Breast epithelium (tissue), 4 donors: Measurements from ENCODE around the gene LCE1A. TPM values are rescaled to one million over a fixed set of nuclear protein-coding genes. Genes with fewer than 3 reads are reported as not detected.

Experiments used
- DNase-seq, 2 donors: peaks; one replicate each; pipeline ENCODE4 v3.0.0-alpha.2; 2019; ENCODE audit warnings: low spot score in 2 of 2
- H3K27ac ChIP-seq, 2 donors: fragments of 200-600 bp; sonication (generic) in 1 of 2; one replicate each; pipeline ENCODE4 v1.5.1; 2016 to 2019; ENCODE audit warnings: mild to moderate bottlenecking in 1 of 2
- H3K27me3 ChIP-seq, 2 donors: fragments of 200-600 bp; sonication (generic) in 1 of 2; one replicate each; pipeline versions ENCODE4 v1.5.1 to v1.6.0; 2017 to 2019; ENCODE audit warnings: control low read depth in 1 of 2, mild to moderate bottlenecking in 1 of 2
- H3K36me3 ChIP-seq: fragments of 200-600 bp; one replicate; pipeline ENCODE4 v1.5.1; 2019
- H3K4me1 ChIP-seq, 2 donors: fragments of 200-600 bp; sonication (generic); one replicate each; pipeline ENCODE4 v1.5.1; 2016 to 2019; ENCODE audit warnings: control low read depth in 1 of 2
- H3K4me3 ChIP-seq, 3 donors: fragments of 200-600 bp; sonication (generic); 1 replicate in 2 of 3; 2 replicates in 1 of 3; pipeline ENCODE4 v1.5.1; 2016 to 2019; ENCODE audit warnings: mild to moderate bottlenecking in 3 of 3, moderate library complexity in 2 of 3
- H3K9me3 ChIP-seq, 2 donors: fragments of 200-600 bp; sonication (generic) in 1 of 2; one replicate each; pipeline ENCODE4 v1.5.1; 2016 to 2019; ENCODE audit warnings: control low read depth in 1 of 2
- CTCF ChIP-seq, 3 donors: fragments of 450-650 bp; IDR thresholded peaks; one replicate each; pipeline ENCODE4 v1.5.1; 2016 to 2017; ENCODE audit warnings: antibody characterized with exemption in 3 of 3, mild to moderate bottlenecking in 3 of 3, moderate library complexity in 3 of 3
- POLR2A ChIP-seq: fragments of 450-650 bp; IDR thresholded peaks from one replicate; pipeline ENCODE4 v1.6.1; 2016; ENCODE audit warnings: antibody characterized with exemption, mild to moderate bottlenecking, moderate library complexity
- POLR2AphosphoS5 ChIP-seq, 3 donors: sonication (generic); formaldehyde crosslinking; IDR thresholded peaks; one replicate each; pipeline ENCODE4 v1.6.1; 2017; ENCODE audit warnings: antibody characterized with exemption in 3 of 3
- intact Hi-C: fragments of 100-400 bp; cut with DNase I; formaldehyde crosslinking; loops from one replicate; pipeline ENCODE4 v1.15.1; 2023; ENCODE audit warnings: low total_unique reads
- total RNA-seq, 3 donors: library from RNA; depleted of rRNA; stranded (reverse); fragments of >200 nt; gene quantifications; one replicate each; pipeline ENCODE4 v1.1.0, GENCODE V29; 2016

Gene LCE1A
- total RNA-seq, 3 donors from 2014 or later, result not detected

GRCh38 chr1:152796421-152796820 is 30.9 kb upstream of the LCE1A start, which contains the start of gene LCE1D:
LCE1D (plus strand) TSS chr1:152796721; CDS start chr1:152797795, 1,074 bp downstream.
- no peak for DNase-seq
- Histone ChIP-seq H3K27me3 (no peaks in the 10 kb centered on the region), H3K4me1 (no peaks in the 10 kb centered on the region), H3K36me3 (no peaks in the 10 kb centered on the region), H3K9me3 (no peaks in the 10 kb centered on the region), H3K27ac (no peak within 1 kb of the TSS), H3K4me3 (no peak within 1 kb of the TSS)
- TF ChIP-seq POLR2A, result no peak
- no peak for TF ChIP-seq CTCF (IDR thresholded peaks at IDR 0.05)
- no peak for TF ChIP-seq POLR2AphosphoS5 (IDR thresholded peaks at IDR 0.05)
- intact Hi-C loops, result no loop called here

GRCh38 chr1:152801333-152801732 is 25.9 kb upstream of the LCE1A start:
- Histone ChIP-seq H3K27me3 (no peaks in the 10 kb centered on the region), H3K4me3 (no peak overlapping the region), H3K36me3 (no peaks in the 10 kb centered on the region), H3K4me1 (no peaks in the 10 kb centered on the region), H3K27ac (no peak overlapping the region), H3K9me3 (no peaks in the 10 kb centered on the region)
- intact Hi-C loops, result no loop called here
- TF ChIP-seq POLR2A, result no peak
- no peak for TF ChIP-seq CTCF (IDR thresholded peaks at IDR 0.05)
- TF ChIP-seq POLR2AphosphoS5 (IDR thresholded peaks at IDR 0.05), result no peak
- DNase-seq, result no peak

GRCh38 chr1:152806576-152806975 is 20.7 kb upstream of the LCE1A start, which contains the start of gene LCE1C:
LCE1C (minus strand) TSS chr1:152806651; CDS start chr1:152805478, 1,173 bp downstream.
- Histone ChIP-seq H3K27ac (no peak within 1 kb of the TSS), H3K4me3 (no peak within 1 kb of the TSS), H3K9me3 (no peaks in the 10 kb centered on the region), H3K4me1 (no peaks in the 10 kb centered on the region), H3K36me3 (no peaks in the 10 kb centered on the region), H3K27me3 (no peaks in the 10 kb centered on the region)
- TF ChIP-seq CTCF (IDR thresholded peaks at IDR 0.05), result no peak
- TF ChIP-seq POLR2AphosphoS5 (IDR thresholded peaks at IDR 0.05), result no peak
- no peak for TF ChIP-seq POLR2A
- DNase-seq, result no peak
- intact Hi-C loops, result no loop called here

GRCh38 chr1:152811050-152811449 is 16.2 kb upstream of the LCE1A start:
- H3K27me3 ChIP-seq, result no peaks in the 10 kb centered on the region
- no peaks in the 10 kb centered on the region for H3K4me1 ChIP-seq
- TF ChIP-seq CTCF (IDR thresholded peaks at IDR 0.05) (no peak), POLR2A (no peak), POLR2AphosphoS5 (IDR thresholded peaks at IDR 0.05) (no peak)
- no peaks in the 10 kb centered on the region for H3K36me3 ChIP-seq
- no peak overlapping the region for H3K4me3 ChIP-seq
- H3K27ac ChIP-seq, result no peak overlapping the region
- intact Hi-C loops, result no loop called here
- H3K9me3 ChIP-seq, result peaks cover 0 to 4% of the 10 kb centered on the region in 2 donors
- DNase-seq, result no peak

- Histone ChIP-seq H3K4me1 (no peaks in the 10 kb centered on the region), H3K9me3 (peaks cover 0 to 4% of the 10 kb centered on the region in 2 donors), H3K4me3 (no peak within 1 kb of the TSS), H3K36me3 (no peaks in the 10 kb centered on the region), H3K27ac (no peak within 1 kb of the TSS), H3K27me3 (no peaks in the 10 kb centered on the region)
- DNase-seq, result no peak
- intact Hi-C loops, result no loop called here
- TF ChIP-seq POLR2A (no peak), CTCF (IDR thresholded peaks at IDR 0.05) (no peak), POLR2AphosphoS5 (IDR thresholded peaks at IDR 0.05) (no peak)
Observed at GRCh38 chr1:152811671-152812070, 15.6 kb upstream of the LCE1A start, which contains the start of gene LCE1B. LCE1B (plus strand) TSS chr1:152811971; CDS start chr1:152812447, 476 bp downstream.
